ENCODE data around the gene KDM4B.
"Not testable (repeated sequence)": the region's sequence is repeated elsewhere in the genome, so short reads cannot be mapped to it uniquely, and the experiment has no call there.

The KDM4B gene

DNA sequence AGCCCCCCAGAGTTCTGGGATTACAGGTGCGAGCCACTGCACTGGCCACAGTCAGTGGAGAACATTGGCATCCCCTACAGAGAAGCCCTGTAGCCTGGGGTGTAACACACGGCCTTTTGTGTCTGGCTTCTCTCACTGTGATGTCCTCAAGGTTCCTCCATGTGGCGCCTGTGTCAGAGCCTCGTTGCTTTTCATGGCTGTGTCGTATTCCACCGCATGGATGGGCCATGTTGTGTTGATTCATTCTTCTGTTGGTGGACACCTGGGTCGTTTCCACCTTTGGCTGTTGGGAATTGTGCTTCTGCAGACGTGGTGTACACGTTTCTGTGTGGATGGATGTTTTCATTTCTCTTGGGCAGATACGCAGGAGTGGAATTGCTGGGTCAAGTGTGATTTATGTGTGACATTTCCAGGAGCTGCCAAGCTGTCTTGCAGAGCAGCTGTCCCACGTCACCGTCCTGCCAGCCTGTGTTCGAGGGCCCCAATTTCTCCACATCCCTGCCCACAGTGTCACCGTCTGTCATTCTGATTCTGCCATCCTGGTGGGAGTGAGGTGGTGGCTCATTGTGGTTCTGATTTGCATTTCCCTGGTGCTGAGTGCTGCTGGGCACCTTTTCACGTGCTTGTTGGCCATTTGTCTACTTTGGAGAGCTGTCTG is 59.4 kb downstream of the KDM4B start:
- Histone ChIP-seq H3K27ac (ENCODE audit: low read depth, low read length) (no peak overlapping the region), H3K4me2 (ENCODE audit: low read length) (no peak overlapping the region), H3K9me3 (ENCODE audit: control insufficient read depth, insufficient read depth, low read length) (no peaks in the 10 kb centered on the region), H4K20me1 (ENCODE audit: control insufficient read depth, insufficient read depth, low read depth, low read length) (no peaks in the 10 kb centered on the region), H3K4me3 (ENCODE audit: low read length) (no peak overlapping the region), H3K27me3 (ENCODE audit: control insufficient read depth, low read length) (no peaks in the 10 kb centered on the region), H3F3A (ENCODE audit: control insufficient read depth, insufficient read depth) (peaks cover 7% of the 10 kb centered on the region), H3K9me2 (replicated peaks; ENCODE audit: control insufficient read depth, low read length) (no peaks in the 10 kb centered on the region), H3K36me3 (ENCODE audit: control insufficient read depth, low read length) (peaks cover 12% of the 10 kb centered on the region), H3K79me2 (ENCODE audit: control insufficient read depth, low read length) (peaks cover 47% of the 10 kb centered on the region), H3K4me1 (ENCODE audit: control insufficient read depth, low read length) (peaks cover 39% of the 10 kb centered on the region)
- TF ChIP-seq CTCF (IDR thresholded peaks at IDR 0.05; ENCODE audit: low read depth, low read length, poor library complexity, severe bottlenecking) (no peak), EZH2phosphoT487 (IDR thresholded peaks at IDR 0.05; ENCODE audit: borderline replicate concordance, low read length) (no peak)

- not testable (repeated sequence) for H3K9me2 ChIP-seq (replicated peaks; ENCODE audit: control insufficient read depth, low read length); H3F3A ChIP-seq (ENCODE audit: control insufficient read depth, insufficient read depth); H3K4me2 ChIP-seq (ENCODE audit: low read length); H3K4me3 ChIP-seq (ENCODE audit: low read length); H4K20me1 ChIP-seq (ENCODE audit: control insufficient read depth, insufficient read depth, low read depth, low read length); H3K27me3 ChIP-seq (ENCODE audit: control insufficient read depth, low read length); H3K9me3 ChIP-seq (ENCODE audit: control insufficient read depth, insufficient read depth, low read length)
- H3K79me2 ChIP-seq (ENCODE audit: control insufficient read depth, low read length) = peaks cover 44% of the 10 kb centered on the region
- peaks cover 16% of the 10 kb centered on the region for H3K36me3 ChIP-seq (ENCODE audit: control insufficient read depth, low read length)
- peaks cover 39% of the 10 kb centered on the region for H3K4me1 ChIP-seq (ENCODE audit: control insufficient read depth, low read length)
- H3K27ac ChIP-seq (ENCODE audit: low read depth, low read length) = peak overlapping the region; percentile 27; the same call in 1 of the 2 replicates
- TF ChIP-seq CTCF (IDR thresholded peaks at IDR 0.05; ENCODE audit: low read depth, low read length, poor library complexity, severe bottlenecking) = peak; percentile 75
These were observed 60.7 kb downstream of the KDM4B start for GRCh38 chr19:5029596-5029995.

DNA sequence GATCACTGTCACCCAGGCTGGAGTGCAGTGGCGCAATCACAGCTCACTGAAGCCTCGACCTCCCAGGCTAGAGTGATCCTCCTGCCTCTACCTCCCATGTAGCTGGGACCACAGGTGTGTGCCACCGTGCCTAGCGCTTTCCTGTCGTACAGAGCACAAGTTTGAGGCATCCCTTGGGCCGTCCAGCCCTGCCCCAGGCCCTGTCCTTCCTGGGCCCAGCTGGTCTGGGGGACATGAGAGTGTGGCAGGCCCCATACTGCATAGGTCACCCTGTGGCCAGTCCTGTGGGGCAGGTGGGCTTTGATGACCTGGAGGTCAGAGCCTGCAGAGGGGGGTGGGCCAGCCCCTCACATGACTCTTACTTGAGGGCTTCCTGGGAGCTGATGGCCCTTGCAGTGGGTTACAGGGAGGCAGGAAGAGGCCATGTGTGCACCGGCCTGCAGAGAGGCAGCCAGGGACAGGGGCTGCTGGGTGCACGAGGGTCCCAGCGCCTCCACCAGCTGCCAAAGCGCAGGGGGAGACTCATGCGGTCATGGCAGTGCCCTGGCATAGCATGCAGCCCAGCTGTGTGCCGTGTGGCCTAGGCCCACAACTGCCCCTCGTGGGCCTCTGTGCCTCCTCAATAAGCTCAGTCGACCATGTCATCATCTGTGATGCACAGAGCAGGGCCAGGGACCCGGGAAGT is 61.4 kb downstream of the KDM4B start:
- peaks cover 44% of the 10 kb centered on the region for H3K79me2 ChIP-seq (ENCODE audit: control insufficient read depth, low read length)
- no peaks in the 10 kb centered on the region for H3K9me2 ChIP-seq (replicated peaks; ENCODE audit: control insufficient read depth, low read length)
- H3K36me3 ChIP-seq (ENCODE audit: control insufficient read depth, low read length) = peaks cover 16% of the 10 kb centered on the region
- no peak for TF ChIP-seq CTCF (IDR thresholded peaks at IDR 0.05; ENCODE audit: low read depth, low read length, poor library complexity, severe bottlenecking)
- no peak for TF ChIP-seq EZH2phosphoT487 (IDR thresholded peaks at IDR 0.05; ENCODE audit: borderline replicate concordance, low read length)
- H3F3A ChIP-seq (ENCODE audit: control insufficient read depth, insufficient read depth) = peaks cover 7% of the 10 kb centered on the region
- no peaks in the 10 kb centered on the region for H3K9me3 ChIP-seq (ENCODE audit: control insufficient read depth, insufficient read depth, low read length)
- H3K4me1 ChIP-seq (ENCODE audit: control insufficient read depth, low read length) = peaks cover 39% of the 10 kb centered on the region
- H3K27me3 ChIP-seq (ENCODE audit: control insufficient read depth, low read length) = no peaks in the 10 kb centered on the region
- no peak overlapping the region for H3K4me3 ChIP-seq (ENCODE audit: low read length)
- H3K27ac ChIP-seq (ENCODE audit: low read depth, low read length) = peak overlapping the region; percentile 27
- peak overlapping the region; percentile 44 for H3K4me2 ChIP-seq (ENCODE audit: low read length)
- H4K20me1 ChIP-seq (ENCODE audit: control insufficient read depth, insufficient read depth, low read depth, low read length) = no peaks in the 10 kb centered on the region
